NK-92 (cell line): Measurements from ENCODE around the gene RASEF.
"Not testable (repeated sequence)": the region's sequence is repeated elsewhere in the genome, so short reads cannot be mapped to it uniquely, and the experiment has no call there.

Source experiments
- DNase-seq: peaks from one replicate; lab custom pipeline; 2025; ENCODE audit not compliant: unreplicated experiment; lab: John Stamatoyannopoulos, UW

RASEF gene

DNA sequence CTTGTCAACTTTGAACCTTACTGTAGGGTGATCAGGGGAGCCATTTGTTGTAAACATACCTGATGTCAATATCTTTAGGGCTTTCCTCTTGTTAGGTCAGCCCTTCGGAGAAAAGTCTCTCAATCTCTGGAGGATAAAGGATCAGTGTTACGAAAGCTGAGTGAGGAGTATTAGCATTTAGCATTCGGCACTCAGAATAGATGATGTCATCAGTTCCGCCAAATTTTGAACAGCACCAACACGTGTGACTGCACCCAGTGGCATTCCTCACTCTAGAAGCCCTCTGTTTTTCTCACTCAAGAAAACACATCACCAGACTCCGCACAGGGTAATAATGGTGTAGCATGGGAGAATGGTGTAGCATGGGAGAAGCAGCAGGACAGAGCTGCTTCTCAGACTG lies 87.8 kb downstream of the RASEF start:
- no peak for DNase-seq

DNA sequence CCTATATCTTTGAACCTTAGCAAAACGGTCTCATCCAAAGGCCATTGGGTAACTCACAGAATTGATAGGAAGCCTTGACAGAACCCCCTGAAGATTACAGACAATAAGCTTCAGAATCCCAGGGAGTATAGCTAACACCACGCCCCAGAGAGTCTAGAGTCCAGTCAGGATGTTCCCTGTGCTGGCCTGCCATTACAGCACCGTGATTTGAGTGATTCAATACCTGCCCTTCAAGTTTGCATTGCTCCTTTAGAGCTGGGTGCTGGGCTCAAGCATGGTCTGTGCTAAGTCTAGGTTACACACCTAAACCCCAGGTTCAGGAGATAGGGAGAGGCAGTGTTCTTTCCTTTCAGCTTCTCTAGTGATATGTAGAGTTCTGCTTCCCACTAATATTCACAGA lies 90.5 kb downstream of the RASEF start:
- no peak for DNase-seq

DNA sequence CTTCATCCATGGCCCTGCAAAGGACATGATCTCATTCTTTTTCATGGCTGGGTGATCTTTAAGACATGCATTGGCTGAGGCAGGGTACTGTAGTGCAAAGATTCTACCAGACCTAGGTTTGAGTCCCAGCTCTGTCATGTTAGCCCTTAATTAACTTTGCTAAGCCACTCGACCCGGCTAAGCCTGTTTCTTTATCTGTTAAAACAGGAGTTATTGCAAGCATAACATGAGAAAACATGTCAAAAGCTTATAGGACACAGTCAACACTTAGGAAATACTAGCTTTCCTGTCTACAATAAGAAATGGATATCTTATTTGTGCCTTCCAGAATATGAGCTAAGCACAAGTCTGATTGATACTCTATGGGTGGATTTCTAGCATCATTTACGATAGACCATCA lies 92.6 kb downstream of the RASEF start:
- DNase-seq, result no peak

DNA sequence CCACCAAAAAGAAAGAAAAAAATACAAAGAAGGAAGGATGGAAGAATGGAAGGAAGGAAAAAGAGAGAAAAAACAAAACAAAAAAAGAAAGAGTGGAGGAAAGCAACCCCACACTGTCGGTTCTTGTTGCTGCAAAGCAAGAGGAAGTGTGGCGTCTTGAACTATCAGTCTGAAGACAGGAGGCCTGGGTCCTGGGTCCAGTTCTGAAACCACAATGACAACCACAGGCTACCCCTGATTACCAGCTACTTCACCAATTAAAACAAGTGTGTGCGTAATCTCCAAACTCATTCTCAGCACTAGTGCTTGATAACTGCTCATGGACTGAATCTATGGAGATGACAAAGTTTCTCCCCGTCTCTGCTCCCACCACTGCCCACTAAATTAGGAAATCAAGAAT lies 93.7 kb downstream of the RASEF start:
- no peak for DNase-seq

DNA sequence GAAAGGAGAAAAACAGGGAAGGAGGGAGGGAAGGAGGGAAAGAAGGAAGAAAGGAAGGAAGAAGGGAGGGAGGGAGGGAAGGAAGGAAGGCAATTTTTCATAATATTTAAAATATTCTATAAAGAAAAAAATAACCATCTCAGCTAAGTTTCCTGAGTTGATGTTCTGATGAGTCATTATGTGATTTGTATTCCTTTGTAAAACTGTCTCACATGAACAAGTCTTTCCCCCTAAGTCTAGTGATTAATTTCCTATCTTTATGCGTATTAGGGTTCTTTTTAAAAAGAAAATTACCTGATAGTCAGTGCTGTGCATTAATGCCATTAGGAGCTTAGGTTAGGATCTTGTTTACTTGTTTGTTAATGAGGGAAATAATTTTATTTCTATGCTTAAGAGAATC lies 94.1 kb downstream of the RASEF start:
- DNase-seq, result no peak

DNA sequence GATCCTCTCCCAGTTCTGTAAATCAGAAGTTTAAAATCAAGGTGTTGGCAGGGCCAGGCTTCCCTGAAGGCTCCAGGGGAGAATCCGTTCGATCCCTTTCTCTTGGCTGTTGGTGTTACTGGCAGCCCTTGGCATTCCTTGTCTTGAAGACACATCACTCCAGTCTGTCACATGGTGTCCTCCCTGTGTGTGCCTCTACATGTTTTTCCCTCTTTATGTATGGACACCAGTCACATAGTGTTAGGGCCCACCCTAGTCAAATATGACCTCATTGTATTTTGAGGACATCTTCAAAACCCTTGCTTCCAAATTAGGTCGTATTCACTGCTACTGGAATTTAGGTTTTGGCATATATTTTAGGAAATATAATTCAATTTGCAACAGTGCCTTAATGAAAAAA lies 94.6 kb downstream of the RASEF start:
- no peak for DNase-seq

DNA sequence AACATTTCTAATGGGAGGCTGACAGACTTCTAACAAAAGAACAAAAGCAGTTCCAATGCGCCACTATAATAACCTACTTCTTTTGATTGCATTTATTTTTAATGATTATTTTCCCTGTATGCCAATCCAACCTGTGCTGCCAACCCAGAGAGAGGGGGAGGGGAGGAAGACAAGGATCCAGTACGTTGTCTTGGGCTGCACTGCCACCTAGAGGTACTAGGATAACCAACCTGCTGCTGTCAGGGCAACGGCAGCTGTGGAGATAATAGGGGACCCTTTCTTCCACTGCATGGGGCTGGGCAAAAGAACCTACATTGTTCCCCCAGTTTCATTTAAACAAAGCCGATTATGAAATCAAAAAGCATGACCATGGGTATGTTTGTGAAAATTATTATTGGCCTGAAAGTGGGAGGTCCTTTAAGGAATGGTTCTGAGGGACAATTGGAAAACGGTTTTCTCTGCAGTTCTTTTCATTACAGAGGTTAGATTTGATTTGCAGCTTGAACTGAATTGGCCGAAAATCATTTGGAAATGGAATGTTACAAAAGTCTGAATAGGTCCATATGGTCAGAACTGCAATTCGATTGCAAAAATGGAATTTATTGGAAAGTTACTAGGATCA lies 101.3 kb downstream of the RASEF start:
- no peak for DNase-seq

DNA sequence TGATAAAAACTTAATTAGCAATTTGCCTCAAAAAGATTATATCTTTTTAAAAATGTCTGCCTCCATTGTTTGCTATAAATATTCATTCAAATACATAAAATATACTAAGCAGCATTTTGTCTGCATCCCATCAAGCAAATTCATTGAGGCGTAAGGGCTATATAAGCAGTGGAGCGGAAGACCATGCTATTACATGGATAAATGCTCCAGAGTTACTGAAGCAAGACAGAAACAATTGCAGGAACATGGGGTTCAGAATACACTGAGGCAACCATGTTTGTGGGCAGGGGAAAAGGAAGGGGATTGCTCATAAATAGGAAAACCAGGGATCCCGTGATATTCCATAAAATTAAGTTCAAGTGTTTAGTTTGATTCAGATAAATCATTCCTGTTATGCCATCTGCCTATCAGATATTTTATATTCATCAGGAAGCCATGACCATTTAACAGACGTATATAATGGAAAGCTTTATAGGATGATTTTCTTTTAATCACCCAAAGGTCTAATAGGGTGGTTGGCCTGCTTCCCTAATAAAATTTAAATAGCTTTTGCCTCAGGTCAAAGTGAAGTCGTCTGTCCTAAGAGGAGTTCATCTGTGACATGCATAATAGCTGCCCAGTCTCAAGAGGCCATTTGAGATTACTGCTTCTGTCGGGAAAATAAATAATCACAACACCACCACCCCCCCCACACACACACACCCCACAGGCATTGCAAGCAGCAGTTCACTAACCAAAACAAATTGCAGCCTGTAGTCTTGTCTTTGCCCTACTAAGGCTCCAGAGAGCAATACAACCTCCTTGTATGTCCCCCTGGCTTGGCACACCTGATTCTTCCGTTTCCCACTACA lies 105.2 kb downstream of the RASEF start:
- no peak for DNase-seq

DNA sequence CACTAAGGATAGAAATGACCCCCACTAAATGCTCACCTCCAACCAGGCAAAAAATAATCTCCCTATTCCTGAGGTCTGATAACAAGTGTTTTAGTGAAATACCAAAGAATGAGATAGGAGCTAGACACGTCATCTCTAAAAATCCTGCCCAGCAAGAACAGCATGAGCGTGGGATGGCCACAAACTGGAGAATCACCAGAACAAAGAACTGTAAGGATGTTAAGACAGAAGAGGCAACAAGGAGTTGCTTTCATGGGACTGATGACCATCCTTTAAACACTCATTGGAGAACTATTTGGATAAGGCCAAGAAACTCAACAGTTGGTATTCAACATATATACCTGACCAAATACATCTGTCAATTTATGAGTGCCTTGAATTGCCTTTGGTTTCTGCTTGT lies 113.7 kb downstream of the RASEF start:
- DNase-seq, result no peak

DNA sequence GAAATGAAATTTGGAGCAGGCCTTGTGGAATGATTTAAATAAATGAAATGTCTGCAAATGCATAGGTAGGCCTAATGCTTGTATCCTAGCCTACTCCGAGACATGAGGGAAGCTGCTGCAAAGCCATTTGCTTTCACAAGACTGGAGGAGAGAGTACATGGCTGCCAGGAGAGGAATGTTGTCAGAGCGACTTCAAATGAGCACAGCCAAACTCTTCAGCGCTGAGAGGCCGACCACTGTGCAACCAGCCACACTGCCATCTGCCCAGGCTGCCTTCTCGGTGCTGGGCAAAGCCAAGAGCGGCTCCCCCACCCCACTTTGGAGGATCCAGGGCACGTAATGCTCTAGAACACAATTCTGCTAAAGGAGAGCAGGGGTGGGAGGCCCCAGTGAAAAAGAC lies 122.6 kb downstream of the RASEF start:
- DNase-seq, result no peak

DNA sequence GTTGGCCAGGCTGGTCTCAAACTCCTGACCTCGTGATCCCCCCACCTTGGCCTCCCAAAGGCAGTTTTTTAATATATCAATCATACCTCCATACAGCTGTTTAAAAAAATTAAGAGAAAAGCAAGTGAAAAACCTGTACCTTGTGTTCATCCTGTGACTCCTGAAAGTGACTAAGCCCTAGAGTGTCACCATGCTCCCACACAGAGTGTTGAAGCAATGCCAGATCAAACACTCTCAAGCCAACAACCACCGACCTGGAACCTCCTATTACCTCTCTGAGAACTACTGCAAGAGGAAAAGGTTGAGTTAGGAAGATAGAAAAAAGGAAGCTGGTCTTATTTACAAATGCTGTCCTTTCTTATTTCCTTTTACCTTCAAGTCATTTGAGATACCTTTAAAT lies 123.5 kb downstream of the RASEF start:
- no peak for DNase-seq

DNA sequence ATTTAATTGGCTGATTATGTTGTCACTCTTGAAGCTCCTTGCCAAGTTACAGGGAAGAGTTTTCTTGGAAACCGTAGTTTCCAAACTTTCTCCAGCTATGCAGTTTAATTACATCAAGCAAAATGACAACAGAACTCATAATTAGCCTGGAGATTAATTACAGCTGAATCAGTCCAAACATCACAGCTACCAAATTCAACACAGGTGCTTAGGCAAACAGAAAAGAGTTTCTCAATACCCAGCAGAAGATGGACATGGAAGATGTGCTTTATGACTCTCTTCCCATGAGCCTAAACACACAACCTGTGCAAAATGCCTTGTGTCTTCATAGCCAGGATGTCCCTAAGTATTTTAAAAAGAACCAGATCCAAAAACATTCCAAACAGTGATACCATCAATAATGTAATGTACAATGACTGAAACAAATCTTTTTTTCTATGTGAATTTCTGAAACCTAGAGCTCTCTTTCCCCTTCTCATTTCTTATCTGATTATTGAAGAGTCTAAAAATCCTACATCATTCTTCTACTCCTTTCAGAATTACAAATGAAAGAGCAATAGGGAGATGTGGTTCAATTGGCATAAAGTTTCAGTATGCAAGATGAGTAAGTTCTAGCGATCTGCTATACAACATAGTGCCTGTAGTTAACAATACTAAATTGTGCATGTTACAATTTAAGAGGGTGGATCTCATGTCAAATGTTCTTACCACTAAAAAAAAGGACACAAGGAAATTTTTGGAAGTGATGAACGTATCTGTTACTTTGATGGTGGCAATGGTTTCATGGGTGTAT lies 124.3 kb downstream of the RASEF start:
- no peak for DNase-seq

DNA sequence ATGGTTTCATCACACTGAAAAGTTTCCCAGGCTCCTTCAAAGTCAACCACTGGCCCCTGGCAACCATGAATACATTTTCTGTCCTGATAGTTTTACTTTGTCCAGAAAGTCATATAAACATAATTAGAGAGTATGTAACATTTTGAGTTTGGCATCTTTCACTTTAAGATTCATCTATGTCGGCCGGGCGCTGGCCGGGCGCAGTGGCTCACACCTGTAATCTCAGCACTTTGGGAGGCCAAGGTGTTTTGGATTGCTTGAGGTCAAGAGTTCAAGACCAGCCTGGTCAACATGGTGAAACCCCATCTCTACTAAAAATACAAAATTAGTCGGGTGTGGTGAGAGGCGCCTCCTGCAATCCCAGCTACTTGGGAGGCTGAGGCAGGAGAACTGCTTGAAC lies 126.4 kb downstream of the RASEF start:
- not testable (repeated sequence) for DNase-seq

DNA sequence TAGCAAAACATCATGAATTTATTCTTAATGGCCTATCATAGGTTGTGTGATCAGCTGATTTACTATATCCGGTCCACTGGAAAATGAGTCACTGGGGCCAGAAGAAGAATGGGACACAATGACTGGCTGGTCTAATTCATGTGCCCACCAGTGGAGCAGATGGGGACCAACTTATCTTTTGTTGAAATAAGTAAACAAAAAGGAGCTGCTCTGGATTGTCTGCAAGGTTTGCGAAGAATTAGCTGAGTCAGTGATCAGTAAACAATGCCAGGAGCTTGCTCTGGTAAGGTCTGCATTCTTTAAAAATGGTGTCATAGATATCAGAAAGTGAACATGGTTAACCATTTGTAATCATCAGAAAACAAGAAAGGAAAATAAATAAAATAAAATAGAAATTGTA lies 128.0 kb downstream of the RASEF start:
- no peak for DNase-seq

DNA sequence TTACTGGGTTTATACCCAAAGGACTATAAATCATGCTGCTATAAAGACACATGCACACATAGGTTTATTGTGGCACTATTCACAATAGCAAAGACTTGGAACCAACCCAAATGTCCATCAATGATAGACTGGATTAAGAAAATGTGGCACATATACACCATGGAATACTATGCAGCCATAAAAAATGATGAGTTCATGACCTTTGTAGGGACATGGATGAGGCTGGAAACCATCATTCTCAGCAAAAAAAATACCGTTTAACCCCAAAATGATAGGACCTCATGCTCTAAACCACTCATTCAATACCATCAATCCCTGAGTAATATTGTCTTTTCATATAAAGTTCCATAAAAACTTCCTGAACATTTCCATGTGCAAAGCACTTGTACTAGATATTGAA lies 128.9 kb downstream of the RASEF start:
- not testable (repeated sequence) for DNase-seq

DNA sequence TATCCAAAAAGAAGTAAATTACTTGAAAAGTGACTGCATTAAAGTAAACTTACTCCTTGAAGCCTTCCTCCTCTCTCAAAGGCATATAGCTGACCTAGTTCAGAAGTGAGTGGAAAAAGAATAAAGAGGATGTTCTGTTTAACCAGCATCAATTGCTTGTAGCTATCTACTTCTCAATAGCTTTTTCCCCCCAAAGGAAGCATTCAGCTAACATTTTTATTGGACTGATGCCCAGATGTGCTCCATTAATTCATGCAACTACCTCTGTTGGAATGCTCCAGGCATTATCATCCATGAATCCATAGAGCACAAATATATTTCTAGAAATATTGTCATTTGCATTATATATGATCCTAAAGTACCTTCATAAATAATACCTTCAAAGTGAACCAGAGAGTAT lies 132.8 kb downstream of the RASEF start:
- no peak for DNase-seq
